ENCODE measurements around the gene NRXN2. TPM values are rescaled to one million over a fixed set of nuclear protein-coding genes. Genes with fewer than 3 reads are reported as not detected.

NRXN2 gene
- polyA plus RNA-seq, 3 donors: 1.2 to 4.6 (median 2.7) TPM

- 53 to 63% (median 54%) methylated on average over 8 of the region's 8 CpGs for WGBS, 3 donors
These were observed 32.8 kb downstream of the NRXN2 start for GRCh38 chr11:64690235-64690634.

DNA sequence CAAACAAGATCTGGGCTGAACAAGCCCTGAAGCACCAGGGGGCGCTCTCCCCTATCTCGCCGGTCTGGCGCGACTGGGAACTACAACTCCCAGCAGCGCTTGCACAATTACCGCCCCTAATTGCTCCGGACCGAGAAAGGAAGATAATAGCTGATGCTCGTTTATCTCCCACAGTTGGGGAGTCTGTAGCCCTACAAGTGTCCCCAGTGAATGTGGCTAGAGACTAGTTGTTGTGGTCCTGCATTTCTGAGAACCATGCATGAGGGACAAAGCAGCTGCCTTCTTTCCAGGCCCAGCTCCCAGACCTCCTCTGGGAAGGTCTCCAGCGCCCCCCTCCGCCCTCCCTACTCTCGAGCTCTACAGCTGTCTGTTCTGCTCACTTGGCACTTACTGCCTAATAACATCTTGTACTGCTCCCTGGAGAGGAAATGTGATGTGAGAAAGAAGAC, 34.4 kb downstream of the NRXN2 start:
- 0 to 2% (median 0%) methylated on average over 12 to 13 of the region's 13 CpGs for WGBS, 3 donors
- H3K27ac ChIP-seq (ENCODE audit: low read depth, low read length): no peak overlapping the region

More at GRCh38 chr11:64690235-64690634, 32.8 kb downstream of the NRXN2 start:
- no peak overlapping the region for H3K27ac ChIP-seq (ENCODE audit: low read depth, low read length)

GRCh38 chr11:64687643-64688533, 35.1 kb downstream of the NRXN2 start:
- no peak overlapping the region for H3K27ac ChIP-seq (ENCODE audit: low read depth, low read length)
- 43 to 51% (median 45%) methylated on average over 19 of the region's 19 CpGs for WGBS, 3 donors

- WGBS, 3 donors: 44 to 53% (median 45%) methylated on average over 5 to 6 of the region's 6 CpGs
- no peak overlapping the region for H3K27ac ChIP-seq (ENCODE audit: low read depth, low read length)
These were observed 35.8 kb downstream of the NRXN2 start for GRCh38 chr11:64687204-64687603.

DNA sequence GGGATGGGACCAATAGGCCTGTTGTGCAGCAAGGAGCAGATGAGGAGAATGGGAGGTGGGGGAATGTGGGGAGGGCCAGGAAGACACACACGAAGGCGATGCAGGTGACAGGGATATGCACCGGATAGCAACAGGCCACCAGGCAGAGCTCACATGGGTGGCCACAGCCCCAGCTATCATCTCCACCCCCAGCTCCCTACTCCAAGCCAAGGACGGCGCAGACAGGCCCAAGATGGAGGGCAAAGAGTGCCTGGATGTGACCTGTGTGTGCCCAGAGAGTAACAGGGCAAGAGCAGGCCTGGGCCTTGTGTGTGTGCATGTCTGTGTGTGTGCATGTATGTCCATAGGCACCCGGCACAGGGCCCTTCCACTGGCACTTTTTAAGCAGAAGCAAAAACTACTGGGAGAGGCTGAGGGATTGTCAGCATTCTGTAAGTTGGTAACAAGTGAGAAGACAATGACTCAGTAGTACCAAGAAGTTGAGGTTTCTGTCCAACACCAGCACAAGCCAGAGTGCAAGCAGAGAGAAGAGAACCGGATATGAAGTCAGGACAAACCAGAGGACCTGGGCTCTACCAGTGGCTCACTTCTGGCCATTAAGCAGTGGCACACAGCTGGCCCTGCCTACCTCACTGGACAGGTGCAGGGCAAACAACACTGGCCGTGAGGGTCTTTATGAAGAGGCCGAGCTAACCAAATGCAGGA, 36.4 kb downstream of the NRXN2 start:
- no peak overlapping the region for H3K27ac ChIP-seq (ENCODE audit: low read depth, low read length)
- 85 to 93% (median 88%) methylated on average over 9 of the region's 9 CpGs for WGBS, 3 donors

- H3K27ac ChIP-seq (ENCODE audit: low read depth, low read length): no peak overlapping the region
- 89 to 95% (median 93%) methylated on average over 18 of the region's 18 CpGs for WGBS, 3 donors
These were observed 37.5 kb downstream of the NRXN2 start for GRCh38 chr11:64685536-64685935.

DNA sequence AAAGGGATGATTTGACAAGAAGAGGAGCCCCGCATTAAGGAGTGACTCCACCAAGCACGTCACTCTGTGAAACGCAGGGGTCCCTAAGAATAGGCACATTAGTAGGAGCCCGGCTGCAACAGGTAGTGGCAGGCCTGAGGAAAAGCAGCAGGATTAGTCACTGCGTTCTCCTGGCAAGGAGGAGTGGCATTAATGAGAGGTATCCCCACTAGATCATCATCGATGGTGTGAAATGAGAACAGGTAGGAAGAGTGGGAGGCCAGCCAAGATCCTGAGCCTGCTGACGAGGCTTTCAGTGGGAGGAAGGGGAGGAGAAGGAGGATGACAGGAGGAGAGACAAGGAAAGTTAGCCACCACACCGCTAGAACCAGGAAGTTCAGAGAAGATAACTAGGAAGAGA, 38.6 kb downstream of the NRXN2 start:
- WGBS, 3 donors: 66 to 72% (median 68%) methylated on average over 8 of the region's 8 CpGs
- H3K27ac ChIP-seq (ENCODE audit: low read depth, low read length): no peak overlapping the region

GRCh38 chr11:64681171-64681570, 41.8 kb downstream of the NRXN2 start:
- no peak overlapping the region for H3K27ac ChIP-seq (ENCODE audit: low read depth, low read length)
- 36 to 85% (median 79%) methylated on average over 4 of the region's 4 CpGs for WGBS, 3 donors

DNA sequence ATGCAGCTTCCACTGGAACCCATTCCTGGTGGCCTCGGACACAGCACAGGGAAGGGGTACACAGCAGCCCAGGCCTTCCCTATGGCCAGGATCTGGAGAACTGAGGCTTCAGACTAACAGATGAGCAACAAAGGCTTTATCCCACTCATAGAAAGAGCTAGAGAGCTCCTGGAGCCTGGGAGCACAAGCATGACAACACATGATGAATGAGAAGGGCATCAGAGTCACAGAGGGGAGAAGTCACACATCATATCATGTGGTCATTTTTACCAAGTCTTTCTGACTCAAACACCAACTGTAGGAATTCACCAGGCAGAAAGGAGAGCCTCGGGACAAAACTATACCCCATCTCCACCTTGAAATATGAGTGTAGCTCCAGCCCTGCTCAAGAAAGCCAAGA, 43.2 kb downstream of the NRXN2 start:
- H3K27ac ChIP-seq (ENCODE audit: low read depth, low read length): no peak overlapping the region
- 35 to 44% (median 37%) methylated on average over 2 of the region's 2 CpGs for WGBS, 3 donors

DNA sequence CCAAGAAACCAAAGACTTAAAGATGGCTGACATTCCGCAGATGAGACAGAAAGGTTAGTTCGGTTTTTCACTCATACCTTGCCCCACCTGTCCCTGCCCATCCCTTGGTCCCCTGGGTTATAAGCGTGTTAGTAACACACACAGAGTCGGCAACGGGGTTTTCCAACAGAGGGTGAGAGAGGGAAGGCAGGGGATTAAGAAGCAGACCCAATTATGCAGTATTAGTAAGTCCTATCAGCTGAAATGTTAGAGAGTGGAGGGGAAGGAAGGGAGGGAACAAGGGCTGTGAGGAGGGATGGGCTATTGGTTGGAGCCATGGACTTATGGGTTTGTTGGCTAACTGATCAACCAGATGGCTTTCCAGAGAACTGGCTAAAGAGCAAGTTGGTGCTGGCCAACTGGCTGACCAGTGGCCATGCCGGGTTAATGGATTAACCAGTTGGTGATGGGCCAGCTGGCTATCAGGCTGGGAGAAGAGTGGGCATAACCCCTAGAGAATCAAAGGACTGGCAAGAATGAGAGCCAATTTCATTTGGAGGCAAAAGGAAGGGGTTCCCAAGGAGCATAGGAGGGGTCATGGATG, 45.5 kb downstream of the NRXN2 start:
- 75 to 90% (median 90%) methylated on average over 6 of the region's 6 CpGs for WGBS, 3 donors
- H3K27ac ChIP-seq (ENCODE audit: low read depth, low read length): no peak overlapping the region

DNA sequence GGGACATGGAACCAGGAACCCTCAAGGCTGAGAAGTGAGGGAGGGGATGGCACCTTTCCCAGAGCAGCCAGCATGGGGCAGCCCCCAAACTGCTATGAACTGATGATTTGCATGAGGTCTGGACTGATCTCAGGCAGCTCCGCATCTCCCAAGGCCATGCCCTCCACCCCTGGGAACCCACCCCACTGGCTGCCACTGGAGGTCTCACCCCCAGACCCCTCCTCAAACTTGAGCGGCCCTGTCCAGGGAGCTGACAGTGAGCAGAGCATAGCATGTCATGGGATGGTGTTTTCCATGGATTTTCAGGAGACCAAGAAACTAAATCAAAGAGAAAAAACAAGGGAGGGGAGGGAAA, 46.8 kb downstream of the NRXN2 start:
- 72 to 76% (median 73%) methylated on average over 2 of the region's 2 CpGs for WGBS, 3 donors
- H3K27ac ChIP-seq (ENCODE audit: low read depth, low read length): no peak overlapping the region

DNA sequence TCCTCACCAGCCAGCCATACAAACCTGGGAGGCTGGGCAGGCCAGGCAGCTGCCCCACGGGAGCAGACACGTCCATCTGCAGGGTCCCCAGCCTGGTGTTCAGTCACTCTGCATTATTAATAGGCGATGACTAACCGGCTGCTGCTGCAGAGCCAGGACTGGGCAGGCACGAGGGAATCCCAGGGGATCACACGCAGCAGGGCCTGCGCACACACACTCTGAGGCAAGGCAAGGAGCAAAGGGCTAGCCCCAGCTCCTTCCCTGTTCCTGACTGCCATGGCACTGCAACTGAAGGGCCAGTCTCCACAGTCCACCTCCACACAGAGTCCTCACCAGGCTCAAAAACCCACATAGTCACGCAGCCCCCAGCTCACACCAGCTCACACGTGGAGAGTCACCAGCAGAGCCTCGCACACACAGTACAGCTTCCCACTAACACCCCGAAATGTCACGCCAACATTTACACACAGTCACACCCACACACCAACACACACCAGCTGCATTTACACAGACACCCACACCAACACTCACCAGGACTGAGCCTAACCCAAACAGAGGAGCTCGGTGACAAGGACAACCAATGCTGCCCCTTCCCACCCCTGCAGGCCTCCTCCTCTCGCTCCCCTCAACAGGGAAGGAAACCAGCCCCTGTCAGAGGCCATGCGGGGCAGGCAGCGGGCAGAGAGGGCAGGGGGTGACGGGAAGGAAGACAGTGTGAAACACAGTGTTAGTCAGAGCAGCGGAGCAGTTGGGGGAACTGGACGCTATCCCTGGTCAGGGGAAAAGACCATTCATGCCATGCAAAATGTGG, 47.3 kb downstream of the NRXN2 start:
- no peak overlapping the region for H3K27ac ChIP-seq (ENCODE audit: low read depth, low read length)
- 45 to 53% (median 49%) methylated on average over 19 of the region's 19 CpGs for WGBS, 3 donors

DNA sequence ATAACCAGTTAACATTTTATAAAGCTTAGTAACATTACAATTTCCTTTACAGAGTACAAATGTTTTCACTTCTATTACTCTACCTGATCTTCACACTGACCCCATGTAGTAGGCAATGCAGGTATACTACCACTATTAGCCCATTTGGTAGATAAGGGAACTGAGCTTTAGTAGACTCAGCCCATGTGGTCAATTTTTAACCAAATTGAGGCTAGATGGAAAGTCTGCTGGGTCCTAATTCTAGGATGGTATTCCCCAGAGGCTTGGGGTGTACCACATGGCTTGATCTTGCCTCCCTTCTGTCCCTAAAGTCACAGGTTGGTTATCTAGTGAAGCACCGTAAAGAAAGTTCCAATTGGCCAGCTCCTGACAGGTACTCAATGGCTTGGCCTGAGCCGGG, 48.2 kb downstream of the NRXN2 start:
- 65 to 96% (median 90%) methylated on average over 2 of the region's 2 CpGs for WGBS, 3 donors
- H3K27ac ChIP-seq (ENCODE audit: low read depth, low read length): no peak overlapping the region

DNA sequence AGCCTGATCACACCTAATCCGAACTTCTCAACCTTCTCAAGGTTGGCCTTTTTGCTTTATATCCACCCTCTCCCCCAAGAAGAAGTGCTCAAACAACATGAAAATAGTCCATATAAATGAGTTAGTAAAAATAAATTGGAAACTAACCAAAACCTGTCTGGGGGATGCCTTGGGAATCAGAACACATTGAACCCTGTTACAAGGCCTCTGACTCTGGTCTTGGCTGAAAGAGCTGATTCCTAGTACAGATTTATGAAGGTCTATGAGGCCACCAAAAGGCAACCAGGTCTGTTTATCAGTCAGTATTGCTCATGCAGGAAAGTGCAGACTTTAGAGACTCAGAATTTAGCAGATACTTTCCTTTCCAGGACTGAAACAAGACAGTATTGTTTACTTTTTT, 49.7 kb downstream of the NRXN2 start:
- no peak overlapping the region for H3K27ac ChIP-seq (ENCODE audit: low read depth, low read length)
- WGBS, 3 donors: 47 to 90% (median 87%) methylated on average over 1 of the region's 1 CpG

DNA sequence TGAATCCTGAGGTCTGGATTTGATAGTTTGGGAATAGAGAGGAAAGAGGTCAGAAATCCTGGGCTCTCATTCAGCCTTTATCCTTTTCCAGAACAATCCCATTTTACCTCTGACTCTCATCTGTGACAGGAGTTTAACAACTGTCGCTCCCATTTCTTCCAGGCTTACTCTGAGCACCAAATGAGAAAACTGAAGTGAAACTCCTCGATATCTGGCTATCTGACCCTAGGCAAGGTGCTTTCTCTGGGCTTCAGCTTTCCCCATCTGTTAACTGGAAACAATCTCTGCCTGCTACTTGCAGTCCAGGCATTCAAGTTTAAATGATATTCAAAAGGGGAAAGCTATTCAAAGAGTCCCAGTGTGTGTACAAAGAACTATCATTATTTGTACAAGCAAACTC, 50.1 kb downstream of the NRXN2 start:
- WGBS, 3 donors: 79 to 85% (median 84%) methylated on average over 2 of the region's 2 CpGs
- no peak overlapping the region for H3K27ac ChIP-seq (ENCODE audit: low read depth, low read length)

DNA sequence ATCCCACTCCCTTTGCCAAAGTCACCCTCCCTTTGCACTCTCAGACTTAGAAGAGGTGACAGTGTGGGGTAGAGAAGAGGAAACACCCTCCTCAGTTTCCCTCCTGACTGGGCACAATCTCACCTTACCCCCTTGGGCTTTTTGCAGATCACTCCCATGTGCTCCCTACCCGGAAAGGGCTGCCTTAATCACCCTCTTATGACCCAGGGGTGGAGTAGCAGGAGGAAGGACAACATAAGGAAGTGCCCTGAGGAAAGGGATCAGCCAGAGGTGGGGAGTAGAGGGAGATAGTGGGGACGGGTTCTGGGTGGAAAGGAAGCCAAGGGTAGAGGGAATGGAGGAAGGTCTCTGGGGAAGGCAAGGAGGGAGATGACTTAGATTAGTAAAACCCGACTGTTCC, 52.0 kb downstream of the NRXN2 start:
- 33 to 49% (median 37%) methylated on average over 3 of the region's 3 CpGs for WGBS, 3 donors
- H3K27ac ChIP-seq (ENCODE audit: low read depth, low read length): no peak overlapping the region

- no peak overlapping the region for H3K27ac ChIP-seq (ENCODE audit: low read depth, low read length)
- WGBS, 3 donors: 86 to 96% (median 93%) methylated on average over 22 of the region's 22 CpGs
These were observed 55.7 kb downstream of the NRXN2 start for GRCh38 chr11:64667154-64667745.

GRCh38 chr11:64665411-64665821, 57.6 kb downstream of the NRXN2 start:
- no peak overlapping the region for H3K27ac ChIP-seq (ENCODE audit: low read depth, low read length)
- WGBS, 3 donors: 37 to 48% (median 44%) methylated on average over 7 of the region's 7 CpGs
